HPDE6-E6E7 (cell line): ENCODE results near the gene PGAM2.

Source experiments
- DNase-seq: peaks from one replicate; pipeline ENCODE4 v3.0.0; 2011; ENCODE audit warnings: missing footprints; ENCODE audit errors: extremely low spot score

The PGAM2 gene

DNA sequence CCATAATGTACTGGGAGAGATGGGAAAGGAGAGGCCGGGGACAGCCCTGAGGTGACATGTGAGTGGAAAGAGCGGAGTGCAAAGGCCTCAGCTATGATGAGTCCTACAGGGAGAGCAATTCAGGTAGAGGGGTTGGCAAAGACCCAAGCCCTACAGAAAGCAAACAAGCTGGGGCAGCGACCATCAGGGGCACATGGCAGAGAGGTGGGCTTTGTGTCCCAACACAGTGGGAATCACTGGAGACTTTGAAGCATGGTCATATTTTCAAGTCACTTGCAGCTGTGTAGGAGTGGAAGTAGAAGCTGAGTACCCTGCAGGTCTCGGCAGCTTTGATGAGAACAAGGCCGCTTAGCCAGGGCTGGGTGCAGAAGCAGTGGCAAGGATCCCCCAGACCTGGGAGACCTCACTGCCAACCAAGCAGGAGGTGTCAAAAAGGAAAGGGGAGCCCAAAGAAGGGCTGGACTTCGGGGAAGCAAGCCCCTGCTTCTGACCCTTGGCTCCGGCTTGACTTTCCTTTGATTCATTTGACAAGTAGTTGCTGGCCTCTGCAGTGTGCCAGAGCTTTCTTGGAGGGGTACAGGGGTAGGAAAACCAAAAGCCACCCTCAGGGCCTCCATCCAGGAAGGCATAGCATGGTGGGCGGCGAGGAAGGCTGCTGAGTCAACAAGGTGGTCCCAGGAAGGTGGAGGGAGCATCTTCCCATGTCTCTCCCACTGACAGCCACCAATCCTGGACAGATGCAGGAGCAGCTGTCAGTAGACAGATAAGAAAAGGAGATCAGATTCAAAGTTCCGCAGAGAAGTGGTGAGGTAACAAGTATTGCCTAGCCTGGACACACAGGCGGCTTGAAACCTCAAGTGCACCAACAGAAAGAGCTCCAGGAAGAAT lies 1.9 kb upstream of the PGAM2 start:
- DNase-seq: no peak

DNA sequence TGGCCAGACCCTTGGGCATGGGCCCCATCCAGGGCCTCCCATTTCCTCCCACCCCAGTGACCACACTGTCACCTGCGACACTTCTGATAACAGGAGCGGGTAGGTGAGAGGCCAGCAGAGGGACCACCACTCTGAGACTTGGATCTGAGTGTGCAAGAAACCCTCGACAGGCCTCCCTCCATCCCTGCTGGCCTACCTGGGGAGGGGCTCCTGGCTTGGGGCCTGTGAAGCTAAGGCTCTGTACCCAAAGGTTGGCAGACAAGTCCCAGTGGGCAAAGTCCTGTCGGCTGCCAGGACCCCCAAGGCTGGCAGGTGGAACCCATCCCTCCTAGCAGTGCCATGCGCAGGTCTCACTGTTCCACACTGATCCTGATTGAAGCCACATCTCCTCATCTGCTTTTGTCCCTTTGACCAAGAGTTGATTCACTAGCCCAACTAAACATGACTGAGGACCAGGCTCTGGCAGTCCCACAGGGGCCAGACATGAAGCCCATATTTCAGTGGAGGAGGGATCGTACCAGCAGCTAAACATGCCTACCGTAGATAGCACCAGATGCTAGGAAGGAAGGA lies 1.2 kb upstream of the PGAM2 start:
- DNase-seq: no peak

DNA sequence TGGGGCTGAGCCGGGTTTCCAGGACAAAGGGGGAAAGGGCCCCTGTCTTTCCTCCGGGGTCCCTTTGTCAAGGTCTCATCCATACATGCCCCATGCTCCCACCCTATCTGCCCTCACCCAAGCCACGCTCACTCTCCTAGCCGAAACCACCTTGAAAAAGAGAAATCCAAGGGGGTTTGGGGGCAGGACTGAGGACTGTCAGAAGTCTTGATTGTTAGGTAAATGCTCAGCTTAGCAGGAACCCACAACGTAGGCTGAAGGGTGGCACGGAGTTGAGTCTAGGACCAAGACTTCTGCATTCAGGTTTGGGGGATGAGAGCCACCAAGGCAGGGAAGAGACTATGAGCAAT lies 719 bp upstream of the PGAM2 start:
- DNase-seq: no peak

DNA sequence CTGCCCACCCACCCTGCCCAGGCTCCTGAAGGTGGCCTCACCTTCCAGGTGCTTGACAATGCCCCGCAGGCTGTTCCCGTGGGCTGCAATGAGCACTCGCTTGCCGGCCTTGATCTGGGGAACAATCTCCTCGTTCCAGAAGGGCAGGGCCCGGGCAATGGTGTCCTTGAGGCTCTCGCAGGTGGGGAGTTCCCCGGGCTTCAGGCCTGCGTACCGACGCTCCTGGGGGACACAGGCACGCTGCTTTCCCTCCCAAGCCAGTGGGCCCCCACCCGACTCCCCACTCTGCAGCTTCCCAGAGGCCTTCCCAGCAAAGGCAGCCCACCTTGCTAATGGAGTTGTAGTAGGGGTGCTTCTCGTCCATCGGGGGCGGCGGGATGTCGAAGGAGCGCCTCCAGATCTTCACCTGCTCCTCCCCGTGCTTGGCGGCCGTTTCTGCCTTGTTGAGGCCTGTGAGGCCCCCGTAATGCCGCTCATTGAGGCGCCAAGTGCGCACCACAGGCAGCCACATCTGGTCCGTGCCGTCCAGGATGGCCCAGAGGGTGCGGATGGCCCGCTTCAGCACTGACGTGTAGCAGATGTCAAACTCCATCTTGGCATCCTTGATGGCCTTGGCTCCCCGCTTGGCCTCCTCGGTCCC lies 456 bp downstream of the PGAM2 start:
- no peak for DNase-seq

DNA sequence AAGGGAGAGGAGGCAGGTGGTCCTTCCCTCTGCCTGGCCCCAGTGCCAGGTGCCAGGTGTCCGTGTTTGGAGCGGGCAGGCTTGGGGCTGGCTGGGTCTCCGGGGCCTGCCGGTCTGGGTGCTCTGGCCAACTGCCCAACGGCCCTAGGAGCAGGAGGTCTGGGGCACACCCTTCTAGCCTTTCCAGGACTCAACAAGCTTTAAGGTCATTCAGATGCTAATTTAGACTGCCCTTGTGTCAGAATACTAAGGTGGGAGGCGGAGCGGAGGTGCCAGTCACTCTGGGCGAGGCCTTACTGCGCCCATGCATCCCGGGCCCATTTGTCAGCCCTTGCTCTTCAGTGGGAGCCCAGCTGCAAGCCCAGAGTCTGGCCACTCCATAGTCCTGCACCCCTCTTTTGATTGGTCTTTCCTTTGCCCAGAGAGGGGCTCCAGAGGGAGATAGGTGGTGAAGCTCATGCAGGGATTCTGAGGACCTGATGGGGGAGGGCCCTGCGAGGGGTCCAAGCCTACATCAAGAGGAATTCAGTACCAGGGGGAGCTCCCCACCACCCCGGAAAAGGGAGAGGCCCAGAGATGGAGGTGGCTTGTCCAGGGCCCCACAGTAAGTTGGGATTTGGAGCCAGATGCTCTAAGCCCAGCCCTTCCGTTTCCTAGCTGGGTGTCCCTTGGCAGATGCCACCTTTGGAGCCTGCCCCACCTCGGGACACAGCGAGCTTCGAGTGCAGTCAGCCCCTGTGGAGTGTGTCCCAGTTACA lies 1.3 kb downstream of the PGAM2 start:
- no peak for DNase-seq

DNA sequence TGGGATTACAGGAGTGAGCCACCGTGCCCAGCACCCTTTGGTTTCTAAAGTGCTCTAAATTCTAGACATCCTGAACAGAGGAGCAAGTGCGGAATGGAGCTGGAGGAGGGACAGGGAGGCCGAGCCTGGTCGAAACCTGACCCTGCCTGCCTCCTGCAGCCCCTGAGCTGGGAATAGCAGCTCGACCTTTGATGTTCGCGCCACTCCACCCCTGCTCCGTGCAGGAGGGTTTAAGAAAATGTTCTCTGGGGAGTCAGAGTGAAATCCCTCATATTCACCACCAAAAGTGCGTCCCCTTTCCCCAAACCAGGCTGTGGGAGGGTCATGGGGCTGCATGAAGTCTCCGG lies 1.8 kb downstream of the PGAM2 start:
- no peak for DNase-seq

DNA sequence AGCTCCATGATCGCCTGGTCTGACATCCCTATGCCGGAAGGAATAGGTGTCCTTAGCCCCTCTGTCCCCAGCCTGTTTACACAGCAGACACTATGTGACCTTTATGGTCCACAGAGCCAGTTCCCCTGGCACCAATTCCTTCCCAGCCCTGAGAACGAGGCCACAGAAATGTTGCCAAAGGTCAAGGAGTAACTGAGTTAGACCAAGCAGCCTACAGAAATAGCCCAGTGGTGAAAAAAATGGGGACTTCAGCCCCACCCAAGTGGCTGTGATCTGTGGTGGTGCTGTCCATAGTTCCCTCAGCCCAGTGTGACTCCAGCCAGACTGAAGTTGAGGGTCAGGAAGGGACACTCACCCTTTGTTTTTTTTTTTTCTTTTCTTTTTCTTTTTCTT lies 2.5 kb downstream of the PGAM2 start:
- DNase-seq: no peak

DNA sequence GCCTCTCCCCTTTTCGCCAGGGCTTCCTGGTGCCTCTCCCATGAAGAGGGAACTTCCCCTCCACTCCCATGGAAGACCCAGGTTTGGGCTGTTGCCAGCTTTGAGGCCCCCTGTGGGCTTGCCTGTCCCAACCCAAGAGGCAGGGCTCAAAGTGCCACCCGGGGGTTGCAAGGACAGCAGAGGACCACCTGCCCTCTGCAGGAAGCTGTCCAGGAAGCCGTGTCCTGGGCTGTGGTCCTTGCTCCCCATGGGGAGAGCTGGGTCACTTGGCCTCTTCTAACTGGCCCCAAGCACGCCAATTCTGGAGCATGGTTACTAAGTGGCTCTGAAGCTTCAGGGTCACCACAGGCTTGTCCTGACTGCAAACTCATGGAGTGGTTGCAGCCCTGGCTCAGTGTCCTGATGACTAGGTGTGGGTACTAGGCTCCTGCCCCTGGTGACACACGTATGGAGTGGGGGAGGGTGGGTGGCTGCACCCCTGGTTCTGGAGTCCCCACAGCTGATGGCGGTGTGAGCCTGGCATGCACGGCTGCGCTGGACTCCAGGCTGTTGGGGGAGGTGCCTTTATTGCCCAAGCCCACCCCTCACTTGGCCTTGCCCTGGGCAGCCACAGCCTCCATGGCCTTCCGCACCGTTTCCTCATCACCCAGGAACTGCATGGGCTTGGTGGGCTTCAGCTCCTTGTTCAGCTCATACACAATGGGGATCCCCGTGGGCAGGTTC lies 3.0 kb downstream of the PGAM2 start:
- no peak for DNase-seq

DNA sequence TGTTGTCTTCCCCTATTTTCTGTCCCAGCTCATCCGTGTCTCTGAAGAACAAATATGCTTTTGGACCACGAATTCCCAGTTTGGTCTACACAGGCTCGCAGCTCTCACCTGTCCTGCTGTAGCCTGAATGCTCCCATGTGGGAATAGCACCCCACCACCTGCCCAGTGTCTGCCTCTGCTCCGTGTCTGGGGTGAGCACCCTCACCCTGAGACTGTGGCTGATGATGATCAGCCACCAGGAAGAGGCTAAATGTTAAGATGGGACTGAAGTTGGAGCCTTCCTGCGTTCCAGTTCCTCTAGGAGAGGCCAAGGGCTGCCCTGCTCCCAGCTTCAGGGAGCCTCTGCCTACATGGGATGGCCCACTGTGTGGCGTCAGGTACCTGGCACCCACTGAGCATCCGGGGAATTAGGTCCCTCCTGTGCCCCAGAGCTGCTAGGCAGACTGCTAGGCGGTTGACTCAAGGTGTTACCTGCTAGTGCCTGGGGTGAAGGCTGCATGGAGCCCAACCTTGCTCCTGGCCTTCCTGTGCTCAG lies 3.7 kb downstream of the PGAM2 start:
- no peak for DNase-seq

DNA sequence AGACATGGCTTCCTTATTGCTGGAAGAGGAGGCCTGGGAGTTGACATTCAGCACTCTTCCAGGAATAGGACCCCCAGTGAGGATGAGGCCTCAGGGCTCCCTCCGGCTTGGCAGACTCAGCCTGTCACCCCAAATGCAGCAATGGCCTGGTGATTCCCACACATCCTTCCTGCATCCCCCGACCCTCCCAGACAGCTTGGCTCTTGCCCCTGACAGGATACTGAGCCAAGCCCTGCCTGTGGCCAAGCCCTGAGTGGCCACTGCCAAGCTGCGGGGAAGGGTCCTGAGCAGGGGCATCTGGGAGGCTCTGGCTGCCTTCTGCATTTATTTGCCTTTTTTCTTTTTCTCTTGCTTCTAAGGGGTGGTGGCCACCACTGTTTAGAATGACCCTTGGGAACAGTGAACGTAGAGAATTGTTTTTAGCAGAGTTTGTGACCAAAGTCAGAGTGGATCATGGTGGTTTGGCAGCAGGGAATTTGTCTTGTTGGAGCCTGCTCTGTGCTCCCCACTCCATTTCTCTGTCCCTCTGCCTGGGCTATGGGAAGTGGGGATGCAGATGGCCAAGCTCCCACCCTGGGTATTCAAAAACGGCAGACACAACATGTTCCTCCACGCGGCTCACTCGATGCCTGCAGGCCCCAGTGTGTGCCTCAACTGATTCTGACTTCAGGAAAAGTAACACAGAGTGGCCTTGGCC lies 4.3 kb downstream of the PGAM2 start:
- DNase-seq: no peak

DNA sequence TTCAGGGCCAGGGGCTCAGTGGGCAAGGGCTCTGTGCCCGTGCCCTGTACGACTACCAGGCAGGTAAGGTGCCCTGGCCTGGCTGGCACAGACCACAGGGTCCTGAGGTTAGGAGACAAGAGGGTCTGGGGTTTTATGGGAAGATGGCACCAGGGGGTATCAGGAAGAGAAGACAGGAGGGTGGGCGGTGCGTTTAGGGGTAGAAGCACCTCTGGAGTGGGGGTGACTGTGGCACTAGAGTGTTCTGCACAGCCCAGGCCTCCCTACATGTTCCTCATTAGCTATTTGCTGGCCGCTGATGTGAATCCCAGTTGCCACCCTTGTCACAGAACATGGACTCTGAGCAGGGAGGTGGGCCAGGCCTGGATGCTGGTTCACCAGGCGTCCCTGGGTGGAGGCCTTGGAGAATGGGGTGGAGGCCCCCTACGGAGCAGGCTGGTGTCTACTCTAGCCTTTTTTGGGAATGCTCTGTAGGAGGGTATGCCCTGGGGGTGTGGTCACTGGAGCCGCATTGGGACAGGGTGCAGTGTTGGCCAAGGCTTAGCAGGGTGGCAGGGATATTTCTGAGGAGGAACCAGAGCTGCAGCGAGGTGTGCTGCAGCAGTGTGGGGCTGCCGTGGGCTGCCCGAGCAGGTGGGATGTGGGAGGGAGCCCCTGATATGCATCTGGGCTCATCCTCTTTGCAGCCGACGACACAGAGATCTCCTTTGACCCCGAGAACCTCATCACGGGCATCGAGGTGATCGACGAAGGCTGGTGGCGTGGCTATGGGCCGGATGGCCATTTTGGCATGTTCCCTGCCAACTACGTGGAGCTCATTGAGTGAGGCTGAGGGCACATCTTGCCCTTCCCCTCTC lies 5.0 kb downstream of the PGAM2 start:
- no peak for DNase-seq

DNA sequence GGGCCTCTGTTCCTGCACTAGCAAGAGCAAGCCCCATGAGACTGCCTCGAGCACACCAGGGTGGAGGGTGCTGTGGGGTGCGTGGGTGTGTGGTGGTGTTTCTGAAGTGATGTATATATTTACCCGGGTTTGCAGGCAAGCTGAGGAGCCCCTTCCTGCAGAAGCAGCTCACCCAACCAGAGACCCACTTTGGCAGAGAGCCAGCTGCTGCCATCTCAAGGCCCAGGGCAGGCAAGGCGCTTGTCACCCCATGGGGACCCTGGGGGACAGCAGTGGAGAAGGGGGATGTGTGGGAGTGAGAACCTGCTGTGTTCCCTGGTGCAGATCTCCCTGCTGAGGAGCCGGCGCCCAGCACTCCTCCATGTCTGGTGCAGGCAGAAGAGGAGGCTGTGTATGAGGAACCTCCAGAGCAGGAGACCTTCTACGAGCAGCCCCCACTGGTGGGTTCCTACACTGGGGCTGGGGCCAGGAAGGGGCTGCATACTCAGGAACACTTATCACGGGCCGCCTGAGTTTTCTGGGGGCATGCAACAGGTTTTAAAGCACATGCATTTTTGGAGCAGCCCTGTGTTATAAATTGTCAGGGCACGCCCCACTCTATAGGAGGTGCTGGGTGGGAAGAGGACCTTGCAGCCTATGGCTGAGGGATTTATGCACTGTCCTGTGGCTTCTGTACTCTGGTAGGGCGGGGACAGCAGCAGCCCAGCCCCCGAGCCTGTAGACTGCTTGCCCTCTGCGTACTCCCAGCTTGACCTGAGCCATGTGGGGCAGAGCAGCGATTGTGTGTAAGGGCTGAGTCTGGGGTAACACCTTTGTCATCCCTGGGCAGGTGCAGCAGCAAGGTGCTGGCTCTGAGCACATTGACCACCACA lies 5.9 kb downstream of the PGAM2 start:
- no peak for DNase-seq

DNA sequence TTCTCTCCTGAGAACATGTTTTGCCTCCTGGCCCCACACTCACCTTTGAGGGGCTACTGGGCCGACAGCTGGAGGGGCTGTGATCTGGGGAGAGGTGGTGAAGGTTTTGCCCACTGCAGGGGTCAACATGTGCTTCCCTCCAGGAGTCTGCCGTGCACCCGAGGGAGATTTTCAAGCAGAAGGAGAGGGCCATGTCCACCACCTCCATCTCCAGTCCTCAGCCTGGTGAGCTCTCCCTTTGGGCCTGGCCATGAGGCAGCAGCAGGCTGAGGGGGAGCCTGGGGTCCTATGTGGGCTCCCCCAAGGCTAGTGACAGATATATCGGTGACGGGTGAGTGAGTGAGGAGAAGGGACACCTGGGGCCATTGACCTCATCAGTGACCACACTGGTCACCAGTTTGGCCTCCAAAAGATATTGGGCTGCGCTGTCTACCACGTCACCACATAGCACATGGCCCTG lies 6.6 kb downstream of the PGAM2 start:
- no peak for DNase-seq

DNA sequence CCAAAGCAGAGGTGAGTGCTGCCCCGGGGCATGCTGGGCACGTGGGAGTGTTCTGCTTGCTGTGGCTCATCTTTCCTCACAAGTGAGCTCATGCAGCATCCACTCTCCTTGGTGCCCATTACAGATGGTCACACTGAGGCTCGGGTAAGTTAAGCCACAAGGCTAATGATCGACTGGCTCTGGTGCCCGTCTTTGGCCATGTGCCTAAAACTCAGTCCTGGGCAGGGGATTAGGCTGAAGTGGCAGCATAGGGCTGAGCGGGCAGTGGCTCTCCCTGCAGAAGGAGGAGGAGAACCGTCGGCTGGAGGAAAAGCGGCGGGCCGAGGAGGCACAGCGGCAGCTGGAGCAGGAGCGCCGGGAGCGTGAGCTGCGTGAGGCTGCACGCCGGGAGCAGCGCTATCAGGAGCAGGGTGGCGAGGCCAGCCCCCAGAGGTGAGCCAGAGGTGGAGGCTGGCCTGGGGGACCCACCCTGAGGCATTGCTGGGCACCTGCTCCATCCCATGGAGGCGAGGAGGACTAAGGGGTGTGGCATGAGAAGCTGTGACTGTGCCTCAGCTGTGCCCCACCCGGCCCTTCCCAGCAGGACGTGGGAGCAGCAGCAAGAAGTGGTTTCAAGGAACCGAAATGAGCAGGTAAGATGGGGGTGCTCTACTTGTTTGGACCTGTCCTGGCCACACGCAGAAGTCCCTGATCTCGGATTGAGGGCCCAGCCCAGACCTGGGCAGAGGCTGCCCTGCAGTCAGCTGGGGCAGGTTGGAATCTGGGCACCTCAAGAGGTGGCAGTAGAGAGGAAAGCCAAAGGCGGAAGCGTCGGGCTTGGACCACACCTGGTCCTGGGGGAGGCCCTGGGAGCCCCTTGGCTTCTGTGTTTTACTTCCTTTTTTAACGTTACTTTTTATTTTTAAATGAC lies 7.3 kb downstream of the PGAM2 start:
- DNase-seq: peak; percentile 72

DNA sequence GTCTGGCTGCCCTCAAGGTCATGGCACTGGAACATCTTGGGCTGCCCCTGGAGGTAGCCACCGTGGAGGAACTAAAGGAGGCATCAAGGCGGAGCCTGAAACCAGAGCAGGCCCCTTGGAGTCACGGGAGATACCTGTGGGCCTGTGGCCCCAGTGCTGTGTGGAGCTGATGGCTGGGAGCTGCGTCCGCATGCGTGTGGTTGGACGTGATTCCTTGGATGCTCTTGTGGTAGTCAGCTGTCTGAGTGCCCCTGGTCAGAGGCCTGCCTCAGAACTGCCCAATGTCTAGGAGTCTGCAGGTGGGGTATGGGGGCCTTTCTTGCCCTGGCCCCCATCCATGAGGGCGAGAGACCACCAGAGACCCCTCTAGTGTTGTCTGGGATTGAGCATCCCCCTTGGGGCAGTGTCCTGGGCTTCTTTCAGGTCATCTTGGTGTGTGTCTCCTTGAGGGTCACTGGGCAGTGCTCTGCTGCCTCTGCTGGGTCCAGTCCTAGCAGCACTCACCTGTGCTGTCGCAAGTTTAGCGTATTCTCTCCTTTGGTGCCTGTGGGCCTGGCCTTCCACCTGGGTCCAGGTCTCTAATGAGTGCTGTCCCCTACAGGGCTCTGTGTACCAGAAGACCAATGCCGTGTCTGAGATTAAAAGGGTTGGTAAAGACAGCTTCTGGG lies 8.1 kb downstream of the PGAM2 start:
- DNase-seq: no peak

DNA sequence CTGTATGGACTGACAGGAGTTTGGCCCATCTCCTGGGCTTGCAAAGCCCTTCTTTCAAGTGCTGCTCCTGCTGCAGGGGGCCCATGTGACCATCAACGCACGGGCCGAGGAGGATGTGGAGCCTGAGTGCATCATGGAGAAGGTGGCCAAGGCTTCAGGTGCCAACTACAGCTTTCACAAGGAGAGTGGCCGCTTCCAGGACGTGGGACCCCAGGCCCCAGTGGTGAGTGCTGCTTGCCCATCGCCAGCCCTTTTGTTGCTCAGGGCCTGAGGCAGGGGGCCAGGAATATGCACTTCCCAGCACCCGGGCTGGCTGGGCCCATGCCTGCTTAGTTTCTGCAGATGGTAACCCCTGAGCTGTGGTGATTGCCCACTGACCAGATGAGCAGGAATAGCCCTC lies 8.7 kb downstream of the PGAM2 start:
- DNase-seq: no peak

DNA sequence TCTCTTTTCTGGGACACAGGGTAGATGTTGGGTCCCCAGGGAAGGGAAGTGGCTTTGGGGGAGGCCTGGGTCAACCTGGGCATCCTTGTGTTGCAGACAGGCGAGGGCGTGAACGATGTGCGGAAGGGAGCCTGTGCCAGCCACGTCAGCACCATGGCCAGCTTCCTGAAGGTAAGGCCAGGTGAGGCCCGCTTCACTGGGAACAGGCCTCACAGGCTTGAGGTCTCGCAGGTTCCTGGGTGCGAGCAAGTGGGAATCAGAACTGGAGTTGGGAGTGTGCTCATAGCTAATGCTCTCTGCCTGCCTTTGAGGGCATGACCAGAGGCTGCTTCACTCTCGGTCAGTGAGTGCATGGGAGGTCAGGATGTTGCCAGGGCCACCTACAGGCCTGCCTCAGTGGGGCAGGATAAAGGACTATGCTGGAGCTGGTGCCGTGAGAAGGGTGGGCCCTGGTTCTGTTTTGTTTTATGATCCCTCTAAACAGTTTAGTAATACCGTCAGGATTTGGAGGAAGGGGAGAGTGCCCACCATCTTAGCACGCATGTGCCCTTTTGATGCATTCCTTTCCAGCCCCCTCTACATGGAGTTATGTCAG lies 12.5 kb downstream of the PGAM2 start:
- DNase-seq: no peak
